Activated B cell treated with CpG ODN at 0.5 μM for 24 hours (primary cell): ENCODE data around the gene PRR5. TPM values are rescaled to one million over a fixed set of nuclear protein-coding genes. Genes with fewer than 3 reads are reported as not detected.

Experiments used
- ATAC-seq: fragments of 200-7000 bp; cut with Tn5 transposase; one replicate; pipeline ENCODE4 v1.10.0; 2021; ENCODE audit warnings: low read depth, mild to moderate bottlenecking, moderate library complexity
- CTCF ChIA-PET: fragments of 350-600 bp; sonication (Branson Sonifier 250); formaldehyde crosslinking; loops from one replicate; lab custom pipeline; 2021; ENCODE audit warnings: antibody characterized with exemption; lab: Charles Lee
- POLR2A ChIA-PET: fragments of 350-600 bp; sonication (Branson Sonifier 250); formaldehyde crosslinking; loops from one replicate; lab custom pipeline; 2021; ENCODE audit warnings: antibody characterized with exemption; lab: Charles Lee
- DNase-seq: peaks from one replicate; pipeline ENCODE4 v3.0.0; 2022
- H3K27ac Mint-ChIP-seq: one replicate; pipeline ENCODE4 v1.8.0; 2020; ENCODE audit warnings: mixed read lengths
- H3K27me3 Mint-ChIP-seq: one replicate; pipeline ENCODE4 v1.8.0; 2021; ENCODE audit warnings: mixed read lengths
- H3K36me3 Mint-ChIP-seq: one replicate; pipeline ENCODE4 v1.8.0; 2021; ENCODE audit warnings: low read depth, mixed read lengths
- H3K4me1 Mint-ChIP-seq: one replicate; pipeline ENCODE4 v1.8.0; 2021; ENCODE audit warnings: mixed read lengths
- H3K4me3 Mint-ChIP-seq: one replicate; pipeline ENCODE4 v1.8.0; 2020; ENCODE audit warnings: mild to moderate bottlenecking, mixed read lengths
- H3K9me3 Mint-ChIP-seq: one replicate; pipeline ENCODE4 v1.8.0; 2020; ENCODE audit warnings: mixed read lengths
- CTCF ChIP-seq: fragments of 200-600 bp; IDR thresholded peaks from one replicate; pipeline ENCODE4 v1.8.0; 2022; ENCODE audit warnings: antibody characterized with exemption, mild to moderate bottlenecking
- intact Hi-C: fragments of 100-400 bp; cut with micrococcal nuclease; formaldehyde crosslinking; loops from one replicate; pipeline ENCODE4 v1.15.1; 2024
- total RNA-seq: library from RNA; stranded (reverse); gene quantifications from 2 replicates; pipeline ENCODE4 v1.2.3, GENCODE V29; 2022

The PRR5 gene
- total RNA-seq, 1 donor from 2014 or later = 18.0 TPM

- ChIA-PET CTCF (interaction anchor here (1.3 kb wide), 1 partner anchor 22 kb away, joined by 4 read pairs; no protein-coding TSS in a partner anchor), POLR2A (interaction anchor here (0.6 to 1.0 kb wide), 2 partner anchors 8 to 9 kb away, joined by 3 to 6 read pairs; no protein-coding TSS in a partner anchor)
- peaks cover 2% of the 10 kb centered on the region for H3K36me3 Mint-ChIP-seq
- ATAC-seq (peak; percentile 86), DNase-seq (no peak)
- no peaks in the 10 kb centered on the region for H3K27me3 Mint-ChIP-seq
- intact Hi-C loops = loop anchor here (1.0 kb wide), 2 partner anchors 8 kb away; partner anchors contain the start of gene PRR5
- no peaks in the 10 kb centered on the region for H3K9me3 Mint-ChIP-seq
- peak overlapping the region; percentile 83 for H3K27ac Mint-ChIP-seq
- H3K4me3 Mint-ChIP-seq = peak overlapping the region; percentile 72
- no peak for TF ChIP-seq CTCF
- H3K4me1 Mint-ChIP-seq = peaks cover 24% of the 10 kb centered on the region
Observed at GRCh38 chr22:44710474-44711240, 8.7 kb downstream of the PRR5 start.

- H3K9me3 Mint-ChIP-seq = no peaks in the 10 kb centered on the region
- no peaks in the 10 kb centered on the region for H3K27me3 Mint-ChIP-seq
- ChIA-PET CTCF (interaction anchor here (1.3 kb wide), 1 partner anchor 22 kb away, joined by 4 read pairs; no protein-coding TSS in a partner anchor), POLR2A (interaction anchor here (0.6 kb wide), 1 partner anchor 7 kb away, joined by 6 read pairs; no protein-coding TSS in a partner anchor)
- H3K36me3 Mint-ChIP-seq = peaks cover 2% of the 10 kb centered on the region
- intact Hi-C loops = no loop called here
- peak overlapping the region; percentile 83 for H3K27ac Mint-ChIP-seq
- no peak for TF ChIP-seq CTCF
- H3K4me3 Mint-ChIP-seq = no peak overlapping the region
- DNase-seq (no peak), ATAC-seq (no peak)
- peaks cover 24% of the 10 kb centered on the region for H3K4me1 Mint-ChIP-seq
Observed at GRCh38 chr22:44711241-44711560, 9.2 kb downstream of the PRR5 start.

GRCh38 chr22:44711690-44712555 lies 9.9 kb downstream of the PRR5 start:
- H3K4me1 Mint-ChIP-seq = peaks cover 24% of the 10 kb centered on the region
- H3K9me3 Mint-ChIP-seq = no peaks in the 10 kb centered on the region
- CTCF ChIA-PET = no interaction called here
- intact Hi-C loops = no loop called here
- H3K4me3 Mint-ChIP-seq = no peak overlapping the region
- H3K27ac Mint-ChIP-seq = no peak overlapping the region
- TF ChIP-seq CTCF = no peak
- POLR2A ChIA-PET = no interaction called here
- H3K27me3 Mint-ChIP-seq = no peaks in the 10 kb centered on the region
- peaks cover 2% of the 10 kb centered on the region for H3K36me3 Mint-ChIP-seq
- ATAC-seq (no peak), DNase-seq (no peak)

GRCh38 chr22:44712962-44713361 lies 11.0 kb downstream of the PRR5 start:
- Mint-ChIP-seq H3K4me3 (no peak overlapping the region), H3K27me3 (no peaks in the 10 kb centered on the region), H3K4me1 (peaks cover 27% of the 10 kb centered on the region), H3K27ac (no peak overlapping the region), H3K9me3 (no peaks in the 10 kb centered on the region), H3K36me3 (peaks cover 2% of the 10 kb centered on the region)
- ChIA-PET CTCF (no interaction called here), POLR2A (interaction anchor here (0.6 kb wide), 1 partner anchor 26 kb away, joined by 4 read pairs; no protein-coding TSS in a partner anchor)
- intact Hi-C loops = no loop called here
- DNase-seq (no peak), ATAC-seq (no peak)
- TF ChIP-seq CTCF = no peak
